HepG2 (cell line): ENCODE measurements around the gene COMMD3. TPM values are rescaled to one million over a fixed set of nuclear protein-coding genes. Genes with fewer than 3 reads are reported as not detected.

Experiments
- ATAC-seq: fragments of 200-7000 bp; cut with Tn5 transposase; 3 replicates; pipeline ENCODE4 v1.9.1; 2020; ENCODE audit warnings: mild to moderate bottlenecking, moderate library complexity
- BruUV-seq: library from RNA; stranded (reverse); fragments of 400-500 nt; replicated peaks from 2 replicates; lab custom pipeline; 2021; lab: Mats Ljungman, UMichigan
- CTCF ChIA-PET: fragments of 300-600 bp; formaldehyde crosslinking; extraction: SDS; loops from one replicate; lab custom pipeline; 2021; ENCODE audit warnings: low total read pairs, inconsistent platforms, low intra/inter-chr PET ratio; lab: Yijun Ruan, JAX
- POLR2A ChIA-PET: fragments of 350-600 bp; sonication (Branson Sonifier 250); formaldehyde crosslinking; loops from one replicate; lab custom pipeline; 2020; ENCODE audit warnings: antibody characterized with exemption, inconsistent platforms; lab: Yijun Ruan, JAX
- DNase-seq: peaks from one replicate; pipeline ENCODE4 v3.0.0-alpha.2; 2015; ENCODE audit warnings: low spot score
- FAIRE-seq: peaks from 3 replicates; lab custom pipeline; 2011; peaks lifted over from hg19 to GRCh38; lab: Jason Lieb, UNC
- H2AFZ ChIP-seq: one replicate; pipeline ENCODE4 v1.6.1; 2011; ENCODE audit warnings: low read length, inconsistent platforms
- H3K27ac ChIP-seq: fragments of 300-600 bp; 3 replicates; pipeline ENCODE4 v1.8.0; 2011; ENCODE audit warnings: mixed run types, mild to moderate bottlenecking, mixed read lengths, low read length, inconsistent platforms; ENCODE audit not compliant: insufficient read depth; ENCODE audit errors: extremely low read length
- H3K27me3 ChIP-seq, 2 experiments: fragments of 200-600 bp in 1 of 2; 2 replicates in 1 of 2; 3 replicates in 1 of 2; pipeline versions ENCODE4 v1.6.0 to v1.8.0; 2011; ENCODE audit warnings: low read length in 2 of 2, mild to moderate bottlenecking in 2 of 2, moderate library complexity in 2 of 2, inconsistent platforms in 1 of 2; ENCODE audit not compliant: insufficient read depth in 2 of 2, control insufficient read depth in 1 of 2
- H3K36me3 ChIP-seq, 2 experiments: fragments of 200-600 bp in 1 of 2; replicated peaks in 1 of 2; 2 replicates in 1 of 2; 3 replicates in 1 of 2; pipeline versions ENCODE4 v1.5.1 to v1.8.0; 2011; ENCODE audit warnings: low read length in 2 of 2, inconsistent platforms in 1 of 2; ENCODE audit not compliant: insufficient read depth in 2 of 2, control insufficient read depth in 1 of 2
- H3K4me1 ChIP-seq: 2 replicates; pipeline ENCODE4 v1.5.1; 2012; ENCODE audit warnings: low read length, inconsistent platforms; ENCODE audit not compliant: insufficient read depth
- H3K4me2 ChIP-seq: 2 replicates; pipeline ENCODE4 v1.6.0; 2011; ENCODE audit warnings: low read depth, low read length, inconsistent platforms
- H3K4me3 ChIP-seq, 3 experiments: fragments of 200-600 bp in 1 of 3; sonication (generic), shearing (Covaris generic) in 1 of 3; replicated peaks in 1 of 3; 2 replicates each; pipeline ENCODE4 v1.5.1; 2011 to 2016; ENCODE audit warnings: low read length in 3 of 3, inconsistent platforms in 2 of 3, low read depth in 2 of 3, mild to moderate bottlenecking in 2 of 3, control low read depth in 1 of 3, mixed read lengths in 1 of 3; ENCODE audit not compliant: insufficient read depth in 1 of 3
- H3K79me2 ChIP-seq: one replicate; pipeline ENCODE4 v1.6.1; 2011; ENCODE audit warnings: low read length, inconsistent platforms; ENCODE audit not compliant: insufficient read depth
- H3K9ac ChIP-seq: 2 replicates; pipeline ENCODE4 v1.6.0; 2011; ENCODE audit warnings: mild to moderate bottlenecking, low read depth, low read length, inconsistent platforms; ENCODE audit not compliant: insufficient read depth
- H3K9me3 ChIP-seq: 2 replicates; pipeline ENCODE4 v1.5.1; 2012; ENCODE audit warnings: mild to moderate bottlenecking, low read length
- H4K20me1 ChIP-seq: 2 replicates; pipeline ENCODE4 v1.6.0; 2011; ENCODE audit warnings: inconsistent platforms, mild to moderate bottlenecking, low read length, moderate library complexity; ENCODE audit not compliant: insufficient read depth
- ARNT ChIP-seq: fragments of 450-650 bp; IDR thresholded peaks from 2 replicates; pipeline ENCODE4 v1.6.1; 2017
- ATM ChIP-seq: fragments of 450-650 bp; IDR thresholded peaks from 2 replicates; pipeline ENCODE4 v1.7.1; 2017; ENCODE audit warnings: mild to moderate bottlenecking, borderline replicate concordance
- CEBPB ChIP-seq: IDR thresholded peaks from 2 replicates; pipeline ENCODE4 v1.6.1; 2011; ENCODE audit warnings: low read depth, low read length, improper control_type of control experiment, borderline replicate concordance
- HES4 ChIP-seq: sonication (generic); formaldehyde crosslinking; IDR thresholded peaks from 2 replicates; pipeline ENCODE4 v1.9.0; 2021; ENCODE audit warnings: mild to moderate bottlenecking, missing genetic modification reagents, borderline replicate concordance
- HMGA1 ChIP-seq: sonication (generic); formaldehyde crosslinking; conservative IDR thresholded peaks from 2 replicates; pipeline ENCODE4 v1.4.0; 2020; ENCODE audit warnings: missing genetic modification reagents
- KDM6A ChIP-seq: IDR thresholded peaks from 2 replicates; pipeline ENCODE4 v1.6.1; 2016; ENCODE audit warnings: low read depth
- LRRFIP1 ChIP-seq: sonication (generic); formaldehyde crosslinking; conservative IDR thresholded peaks from 2 replicates; pipeline ENCODE4 v1.4.0; 2020; ENCODE audit warnings: missing genetic modification reagents
- MXD4 ChIP-seq: IDR thresholded peaks from 2 replicates; pipeline ENCODE4 v1.6.1; 2016; ENCODE audit warnings: mild to moderate bottlenecking, missing biosample characterization, missing genetic modification reagents
- MZF1 ChIP-seq: sonication (generic); formaldehyde crosslinking; IDR thresholded peaks from 2 replicates; pipeline ENCODE4 v1.8.1; 2023; ENCODE audit warnings: mild to moderate bottlenecking, missing genetic modification reagents, borderline replicate concordance
- PRDM4 ChIP-seq: sonication (generic); formaldehyde crosslinking; IDR thresholded peaks from 2 replicates; pipeline ENCODE4 v1.9.0; 2021; ENCODE audit warnings: missing genetic modification reagents, borderline replicate concordance
- REXO4 ChIP-seq: sonication (generic); formaldehyde crosslinking; IDR thresholded peaks from 2 replicates; pipeline ENCODE4 v1.8.0; 2022; ENCODE audit warnings: missing genetic modification reagents, mild to moderate bottlenecking, borderline replicate concordance
- SP5 ChIP-seq: IDR thresholded peaks from 2 replicates; pipeline ENCODE4 v1.6.1; 2016; ENCODE audit warnings: low read depth, borderline replicate concordance
- SSRP1 ChIP-seq: IDR thresholded peaks from 2 replicates; pipeline ENCODE4 v1.6.1; 2016; ENCODE audit warnings: control low read depth
- ZNF292 ChIP-seq: sonication (generic); formaldehyde crosslinking; IDR thresholded peaks from 2 replicates; pipeline ENCODE4 v1.8.1; 2022; ENCODE audit warnings: mild to moderate bottlenecking, low read depth, missing genetic modification reagents, borderline replicate concordance
- ZNF572 ChIP-seq: sonication (generic); formaldehyde crosslinking; IDR thresholded peaks from 2 replicates; pipeline ENCODE4 v1.5.1; 2020; ENCODE audit warnings: mild to moderate bottlenecking, missing genetic modification reagents
- ZNF598 ChIP-seq: sonication (generic); formaldehyde crosslinking; IDR thresholded peaks from 2 replicates; pipeline ENCODE4 v1.5.1; 2020; ENCODE audit warnings: mild to moderate bottlenecking, missing genetic modification reagents, borderline replicate concordance
- ZNF7 ChIP-seq: IDR thresholded peaks from 2 replicates; pipeline ENCODE4 v1.6.1; 2016; ENCODE audit warnings: missing biosample characterization, missing genetic modification reagents
- ZSCAN12 ChIP-seq: sonication (generic); formaldehyde crosslinking; IDR thresholded peaks from 2 replicates; pipeline ENCODE4 v1.9.0; 2021; ENCODE audit warnings: mild to moderate bottlenecking, missing genetic modification reagents
- WGBS: methylation state at CpG from one replicate; pipeline ENCODE4 v1.1.6; 2017; ENCODE audit warnings: low lambda C conversion rate; 5-methylcytosine and 5-hydroxymethylcytosine counted together
- in situ Hi-C: cut with HindIII; loops from 2 replicates; pipeline ENCODE4 v1.10.0; 2017; ENCODE audit warnings: low pct_unique_long_range_greater_than_20kb; ENCODE audit not compliant: extremely low pct_ligation_motif_present
- intact Hi-C: fragments of 100-400 bp; cut with micrococcal nuclease; formaldehyde crosslinking; loops from one replicate; pipeline ENCODE4 v1.10.0; 2022; ENCODE audit not compliant: unreplicated experiment
- polyA plus RNA-seq, 8 experiments: library from polyadenylated mRNA; depleted of rRNA in 3 of 8; stranded (reverse) in 7 of 8; unstranded in 1 of 8; fragments of >200 nt; fragmentation: Illumina TruSeq in 4 of 8; extraction: Trizol in 4 of 8; gene quantifications; 2 replicates each; pipeline versions ENCODE4 v1.2.1 to v1.2.3, GENCODE V29; 2011 to 2016; ENCODE audit warnings: low read depth in 4 of 8, missing spikeins in 1 of 8, mixed read lengths in 1 of 8; ENCODE audit not compliant: insufficient read depth in 1 of 8
- total RNA-seq, 5 experiments: library from RNA; depleted of rRNA; stranded (reverse); fragments of >200 nt; fragmentation: Illumina TruSeq; extraction: Trizol; gene quantifications; 2 replicates each; pipeline ENCODE4 v1.2.3, GENCODE V29; 2016; ENCODE audit warnings: low read depth in 1 of 5
- TF ChIP-seq, protein P1 (sequence below): IDR thresholded peaks from 2 replicates; pipeline ENCODE4 v1.6.1; 2012; ENCODE audit warnings: inconsistent platforms
- TF ChIP-seq, protein P2 (sequence below): sonication (generic); formaldehyde crosslinking; IDR thresholded peaks from 2 replicates; pipeline ENCODE4 v1.8.0; 2022; ENCODE audit warnings: missing genetic modification reagents, mild to moderate bottlenecking, moderate library complexity, borderline replicate concordance

The COMMD3 gene
- total and polyA plus RNA-seq, 2 of the 13 experiments (the other 11 are each of a cell fraction or from before 2014, with no cell fraction given): 38.7 to 54.4 TPM

- no TSS peak for BruUV-seq
- Histone ChIP-seq H3K27ac (no peak overlapping the region), H3K27me3 (no peaks in the 10 kb centered on the region), H3K36me3 (no peaks in the 10 kb centered on the region), H2AFZ (no peak overlapping the region), H3K4me3 (no peak overlapping the region), H3K4me2 (no peak overlapping the region), H3K9ac (no peak overlapping the region), H3K9me3 (no peaks in the 10 kb centered on the region), H4K20me1 (no peaks in the 10 kb centered on the region), H3K79me2 (no peaks in the 10 kb centered on the region), H3K4me1 (no peaks in the 10 kb centered on the region)
- ChIA-PET CTCF (no interaction called here), POLR2A (no interaction called here)
- in situ Hi-C loops (no loop called here), intact Hi-C loops (no loop called here)
- TF ChIP-seq REXO4 (CRISPR knock-in tag): no peak
- no peak for TF ChIP-seq ARNT
- no peak for TF ChIP-seq MXD4
- no peak for TF ChIP-seq SP5 (CRISPR knock-in tag)
- TF ChIP-seq HMGA1 (CRISPR knock-in tag): no peak
- no peak for TF ChIP-seq HES4 (CRISPR knock-in tag)
- no peak for TF ChIP-seq MZF1 (CRISPR knock-in tag)
- TF ChIP-seq ZNF7 (CRISPR knock-in tag): no peak
- no peak for TF ChIP-seq LRRFIP1
- TF ChIP-seq KDM6A (CRISPR knock-in tag): no peak
- TF ChIP-seq, protein P1, sequence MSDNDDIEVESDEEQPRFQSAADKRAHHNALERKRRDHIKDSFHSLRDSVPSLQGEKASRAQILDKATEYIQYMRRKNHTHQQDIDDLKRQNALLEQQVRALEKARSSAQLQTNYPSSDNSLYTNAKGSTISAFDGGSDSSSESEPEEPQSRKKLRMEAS: no peak
- no peak for TF ChIP-seq ATM
- no peak for TF ChIP-seq ZNF292 (CRISPR knock-in tag)
- no peak for TF ChIP-seq CEBPB
- TF ChIP-seq SSRP1: no peak
- no peak for TF ChIP-seq PRDM4 (CRISPR knock-in tag)
- TF ChIP-seq, protein P2, sequence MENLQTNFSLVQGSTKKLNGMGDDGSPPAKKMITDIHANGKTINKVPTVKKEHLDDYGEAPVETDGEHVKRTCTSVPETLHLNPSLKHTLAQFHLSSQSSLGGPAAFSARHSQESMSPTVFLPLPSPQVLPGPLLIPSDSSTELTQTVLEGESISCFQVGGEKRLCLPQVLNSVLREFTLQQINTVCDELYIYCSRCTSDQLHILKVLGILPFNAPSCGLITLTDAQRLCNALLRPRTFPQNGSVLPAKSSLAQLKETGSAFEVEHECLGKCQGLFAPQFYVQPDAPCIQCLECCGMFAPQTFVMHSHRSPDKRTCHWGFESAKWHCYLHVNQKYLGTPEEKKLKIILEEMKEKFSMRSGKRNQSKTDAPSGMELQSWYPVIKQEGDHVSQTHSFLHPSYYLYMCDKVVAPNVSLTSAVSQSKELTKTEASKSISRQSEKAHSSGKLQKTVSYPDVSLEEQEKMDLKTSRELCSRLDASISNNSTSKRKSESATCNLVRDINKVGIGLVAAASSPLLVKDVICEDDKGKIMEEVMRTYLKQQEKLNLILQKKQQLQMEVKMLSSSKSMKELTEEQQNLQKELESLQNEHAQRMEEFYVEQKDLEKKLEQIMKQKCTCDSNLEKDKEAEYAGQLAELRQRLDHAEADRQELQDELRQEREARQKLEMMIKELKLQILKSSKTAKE (CRISPR knock-in tag): no peak
- no peak for TF ChIP-seq ZSCAN12 (CRISPR knock-in tag)
- TF ChIP-seq ZNF598 (CRISPR knock-in tag): no peak
- TF ChIP-seq ZNF572 (CRISPR knock-in tag): no peak
- WGBS: 42% methylated on average over 6 of the region's 6 CpGs
- DNase-seq: no peak
- ATAC-seq: no peak
- FAIRE-seq: no peak
Observed at GRCh38 chr10:22363305-22363704, 47.1 kb downstream of the COMMD3 start.
